Adipose tissue (tissue), 3 donors: ENCODE measurements around the gene SLX4IP. TPM values are rescaled to one million over a fixed set of nuclear protein-coding genes. Genes with fewer than 3 reads are reported as not detected.

Source experiments
- H3K27ac ChIP-seq: one replicate; pipeline ENCODE4 v1.5.1; 2013; ENCODE audit warnings: low read depth, low read length
- WGBS, 3 donors: extraction: QIAGEN DNeasy Blood & Tissue Kit; methylation state at CpG; one replicate each; pipeline ENCODE4 v1.1.7; 2013; 5-methylcytosine and 5-hydroxymethylcytosine counted together
- polyA plus RNA-seq, 3 donors: library from polyadenylated mRNA; stranded (reverse); fragments of 200-250 nt; gene quantifications; one replicate each; pipeline ENCODE4 v1.2.3, GENCODE V29; 2013
- donor health status: healthy with polysubstance abuse.
- donor health status: Bipolar disorder and iron deficiency.
- donor health status: healthy.

SLX4IP gene
- polyA plus RNA-seq, 3 donors: 0.62 to 1.6 (median 1.1) TPM

GRCh38 chr20:10454151-10454750 lies 19.1 kb downstream of the SLX4IP start:
- H3K27ac ChIP-seq: no peak overlapping the region

DNA sequence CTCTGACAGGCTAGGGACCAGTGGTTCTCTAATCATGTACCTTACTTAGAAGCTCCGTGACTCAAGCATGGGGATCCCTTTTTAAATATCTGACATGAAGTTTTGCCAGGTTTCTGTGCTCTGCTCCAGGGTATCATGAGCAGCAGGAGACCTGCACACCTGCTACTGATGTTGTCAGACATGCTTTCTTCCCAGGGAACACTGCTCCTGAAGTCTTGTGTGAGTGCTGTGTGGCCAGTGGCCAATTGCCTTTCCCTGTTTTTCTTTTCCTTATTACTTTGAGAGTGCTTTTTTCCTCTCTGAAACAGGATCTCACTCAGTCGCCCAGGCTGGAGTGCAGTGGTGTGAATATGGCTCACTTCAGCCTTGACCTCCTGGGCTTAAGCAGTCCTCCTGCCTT lies 26.4 kb downstream of the SLX4IP start:
- H3K27ac ChIP-seq: no peak overlapping the region
- 59 to 91% (median 89%) methylated on average over 2 of the region's 2 CpGs for WGBS, 3 donors

DNA sequence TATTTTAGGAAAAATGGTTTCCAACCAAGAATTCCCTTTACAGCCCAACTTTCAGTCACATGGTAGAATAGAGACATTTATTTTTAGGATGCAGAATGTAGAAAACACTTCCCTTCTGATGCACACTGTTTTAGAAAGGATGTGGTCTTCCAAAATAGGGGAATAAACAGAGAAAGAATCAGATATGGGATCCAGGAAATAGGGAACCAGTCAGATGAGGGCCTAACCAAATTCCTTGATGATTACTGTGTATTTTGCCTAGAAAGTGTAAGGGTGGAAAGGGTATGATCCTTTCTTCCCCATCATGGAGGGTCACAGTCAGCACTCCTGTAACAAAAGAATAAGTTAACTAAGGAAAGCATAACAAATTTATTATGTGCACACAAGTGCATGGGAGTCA lies 27.4 kb downstream of the SLX4IP start:
- no peak overlapping the region for H3K27ac ChIP-seq

- WGBS, 3 donors: 75 to 90% (median 84%) methylated on average over 2 of the region's 2 CpGs
Measured at GRCh38 chr20:10463622-10464021, 28.5 kb downstream of the SLX4IP start.

DNA sequence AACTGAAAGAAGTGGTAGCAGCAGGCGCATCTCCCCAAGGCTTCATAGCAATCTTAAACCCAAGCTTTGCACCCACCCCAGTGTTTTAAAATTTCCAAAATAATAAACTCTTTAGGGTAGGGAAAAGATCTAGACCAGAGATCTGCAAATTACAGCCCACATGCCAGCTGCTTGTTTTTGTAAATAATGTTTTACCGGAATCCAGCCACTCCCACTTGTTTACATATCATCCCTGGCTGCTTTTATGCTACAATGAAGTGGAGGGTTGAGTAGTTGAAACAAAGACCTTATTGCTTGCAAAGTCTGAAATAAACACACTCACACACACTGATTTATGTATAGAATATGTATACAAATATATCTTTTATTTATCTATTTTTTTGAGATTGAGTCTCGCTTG lies 30.0 kb downstream of the SLX4IP start:
- no peak overlapping the region for H3K27ac ChIP-seq
- 82 to 96% (median 96%) methylated on average over 3 of the region's 3 CpGs for WGBS, 3 donors

More at GRCh38 chr20:10463622-10464021, 28.5 kb downstream of the SLX4IP start:
- no peak overlapping the region for H3K27ac ChIP-seq

DNA sequence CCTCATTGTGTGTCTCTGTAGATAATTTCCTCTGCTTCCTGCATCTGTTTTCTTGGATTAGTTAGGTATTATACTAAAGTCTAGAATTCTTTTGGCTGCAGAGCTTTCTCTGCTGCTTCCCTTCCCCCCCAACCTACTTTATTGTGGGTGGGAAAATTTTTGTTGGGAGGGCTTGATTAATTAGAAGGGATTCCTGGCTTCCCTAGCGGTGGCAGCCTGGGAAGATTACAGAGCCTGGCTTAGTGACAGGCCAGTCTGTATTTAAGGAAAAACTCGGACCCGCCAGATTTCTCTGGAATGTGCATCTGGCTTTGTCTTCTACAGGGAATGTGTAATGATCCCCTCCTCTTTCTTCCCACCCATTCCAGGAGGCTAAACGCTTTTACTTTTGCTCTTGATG lies 31.2 kb downstream of the SLX4IP start:
- no peak overlapping the region for H3K27ac ChIP-seq
- 39 to 48% (median 43%) methylated on average over 4 of the region's 4 CpGs for WGBS, 3 donors

DNA sequence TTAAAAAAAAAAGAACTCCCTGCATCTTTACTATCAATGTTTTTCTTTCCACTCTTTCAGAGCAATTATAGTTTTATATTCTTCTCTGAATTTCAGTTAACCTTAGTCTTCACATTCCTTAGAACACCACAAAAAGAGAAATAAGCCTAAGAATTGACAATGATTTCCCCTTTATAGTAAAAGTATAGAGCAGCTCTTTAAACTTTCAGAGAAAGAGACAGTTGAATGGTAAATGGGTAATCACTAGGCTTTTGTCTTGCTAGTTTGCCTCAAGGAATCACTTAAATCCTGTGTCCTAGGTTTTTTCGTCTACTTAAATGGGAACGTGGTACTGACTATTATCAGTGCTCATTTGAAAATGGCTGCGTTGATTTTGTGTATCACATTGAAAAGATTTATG lies 31.8 kb downstream of the SLX4IP start:
- 55 to 77% (median 63%) methylated on average over 3 of the region's 3 CpGs for WGBS, 3 donors
- no peak overlapping the region for H3K27ac ChIP-seq

DNA sequence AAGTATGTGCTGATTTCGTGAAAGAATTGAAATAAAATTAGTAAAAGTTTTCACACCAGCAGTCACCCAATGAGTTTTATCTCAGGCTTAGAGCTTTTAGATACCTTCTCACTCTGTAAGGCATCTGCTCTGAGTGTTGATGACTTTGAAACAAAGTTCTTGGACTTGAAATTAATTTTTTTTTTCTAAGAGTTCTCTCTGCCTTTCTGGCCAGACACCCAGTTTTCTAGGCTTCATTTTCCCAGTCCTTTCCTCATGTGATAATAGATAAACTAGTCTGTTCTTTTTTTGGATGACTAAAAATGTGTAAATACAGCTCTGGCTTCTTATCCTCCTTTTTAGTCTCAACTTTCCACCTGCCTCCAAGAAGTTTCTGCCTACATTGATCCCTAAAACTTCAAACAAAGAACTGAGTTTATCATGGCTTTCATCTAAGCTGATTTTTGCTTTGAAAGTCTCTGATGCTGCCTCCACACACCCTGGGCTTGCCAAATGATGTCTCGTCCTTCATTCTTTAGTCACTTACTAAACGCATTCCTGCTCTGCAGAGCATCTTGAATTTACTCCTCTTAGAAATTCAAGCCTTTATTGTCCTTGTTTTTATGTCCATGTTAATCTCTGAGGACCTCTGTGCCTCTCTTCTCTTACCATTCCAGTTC lies 32.7 kb downstream of the SLX4IP start:
- no peak overlapping the region for H3K27ac ChIP-seq
- WGBS, 3 donors: 52 to 58% (median 55%) methylated on average over 3 of the region's 3 CpGs

DNA sequence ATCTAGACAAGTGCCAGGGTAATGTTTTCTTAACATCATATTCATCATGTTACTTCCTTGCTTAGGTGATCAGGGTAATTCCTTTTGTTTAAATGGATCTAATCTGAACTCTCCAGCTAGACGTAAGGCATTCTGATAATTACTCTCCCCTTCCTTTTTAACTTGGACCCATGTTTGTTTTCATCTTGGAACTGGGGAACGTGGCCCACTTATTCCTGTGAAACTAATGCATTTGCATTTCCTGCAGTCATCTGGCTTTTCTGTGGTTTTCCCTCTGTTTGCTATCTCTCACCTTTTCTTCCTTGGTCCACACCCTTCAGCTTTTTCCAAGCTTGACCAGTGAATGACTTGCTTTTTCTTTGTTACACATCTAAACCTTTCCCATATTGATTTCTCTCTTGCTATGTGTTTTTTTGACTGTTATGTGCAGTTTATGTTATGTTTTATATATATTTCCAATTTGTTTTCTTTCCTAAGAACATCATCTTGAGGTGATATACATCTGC lies 33.3 kb downstream of the SLX4IP start:
- H3K27ac ChIP-seq: no peak overlapping the region
- WGBS, 3 donors: 33 to 52% (median 41%) methylated on average over 2 of the region's 2 CpGs

GRCh38 chr20:10469056-10469455 lies 34.0 kb downstream of the SLX4IP start:
- no peak overlapping the region for H3K27ac ChIP-seq
- WGBS, 3 donors: 54 to 89% (median 54%) methylated on average over 2 of the region's 2 CpGs

DNA sequence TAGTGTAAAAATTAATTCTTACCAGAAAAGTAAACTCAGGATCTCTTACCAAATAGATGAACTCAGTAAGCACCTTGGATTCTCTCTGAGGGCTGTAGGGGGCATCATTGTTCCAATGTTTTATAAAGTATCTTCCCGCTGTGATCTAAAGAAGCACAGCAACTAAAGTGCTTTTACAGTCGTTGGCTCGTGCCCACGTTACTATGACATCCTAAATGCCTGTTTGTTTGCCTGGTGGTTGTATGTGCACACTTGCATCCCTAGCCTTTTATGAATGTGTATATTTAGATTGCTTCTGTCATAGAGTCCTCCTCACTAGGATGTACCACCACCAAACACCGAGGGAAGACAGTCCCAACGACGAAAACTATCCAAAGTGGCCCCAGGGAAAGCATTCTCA lies 34.5 kb downstream of the SLX4IP start:
- 24 to 42% (median 26%) methylated on average over 7 of the region's 7 CpGs for WGBS, 3 donors
- no peak overlapping the region for H3K27ac ChIP-seq

- WGBS, 3 donors: 80 to 92% (median 84%) methylated on average over 6 of the region's 6 CpGs
Measured at GRCh38 chr20:10470276-10470675, 35.2 kb downstream of the SLX4IP start.

DNA sequence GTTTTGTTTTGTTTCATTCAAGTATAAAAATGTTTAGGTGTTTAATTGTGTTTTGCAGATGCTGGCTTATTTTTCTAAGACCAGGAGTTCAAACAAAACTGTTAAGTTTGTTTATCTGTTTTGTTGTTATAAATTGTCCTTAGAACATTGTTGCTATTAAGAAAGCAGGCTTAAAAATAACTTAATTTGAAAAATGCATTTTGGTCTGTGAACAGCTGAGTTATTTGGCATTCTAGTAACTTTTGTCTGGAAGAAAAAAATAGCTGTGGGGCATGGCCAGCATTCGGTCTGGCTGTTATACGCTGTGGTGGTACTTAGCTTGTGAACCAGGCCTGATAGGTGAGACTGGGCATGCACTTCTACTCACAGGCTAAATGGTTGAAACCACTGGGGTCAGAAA lies 37.8 kb downstream of the SLX4IP start:
- H3K27ac ChIP-seq: no peak overlapping the region

More at GRCh38 chr20:10470276-10470675, 35.2 kb downstream of the SLX4IP start:
- H3K27ac ChIP-seq: no peak overlapping the region

GRCh38 chr20:10474606-10475184 lies 39.6 kb downstream of the SLX4IP start:
- no peak overlapping the region for H3K27ac ChIP-seq
- whole genome bisulfite sequencing, 3 donors: 39 to 80% (median 46%) methylated on average over 11 of the region's 11 CpGs

More for the DNA sequence above, 37.8 kb downstream of the SLX4IP start:
- 85 to 93% (median 92%) methylated on average over 2 of the region's 2 CpGs for WGBS, 3 donors

GRCh38 chr20:10475225-10475624 lies 40.1 kb downstream of the SLX4IP start:
- WGBS, 3 donors: 71 to 90% (median 82%) methylated on average over 2 of the region's 2 CpGs
- H3K27ac ChIP-seq: no peak overlapping the region

GRCh38 chr20:10476319-10476724 lies 41.2 kb downstream of the SLX4IP start:
- WGBS, 3 donors: 48 to 76% (median 57%) methylated on average over 3 of the region's 3 CpGs
- H3K27ac ChIP-seq: no peak overlapping the region

DNA sequence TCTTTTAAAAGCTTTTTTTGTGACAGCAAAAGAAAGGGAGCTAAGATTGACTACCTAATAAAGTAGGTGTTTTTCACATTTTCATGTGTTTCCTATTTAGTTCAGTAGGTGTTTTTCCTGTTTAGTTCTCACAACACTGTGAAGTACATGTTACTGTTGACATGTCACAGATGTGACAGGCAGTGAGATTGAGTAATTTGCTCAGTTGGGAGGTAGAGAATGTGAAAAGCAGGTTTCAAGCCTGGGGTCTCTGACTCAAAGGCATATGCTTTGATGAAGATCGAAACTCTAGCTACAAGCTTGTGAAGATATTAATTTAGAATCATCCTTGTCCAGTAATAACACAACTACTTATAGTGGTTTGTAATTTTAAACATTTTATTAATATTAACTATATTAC lies 43.1 kb downstream of the SLX4IP start:
- whole genome bisulfite sequencing, 3 donors: 97 to 100% (median 97%) methylated on average over 1 of the region's 1 CpG

DNA sequence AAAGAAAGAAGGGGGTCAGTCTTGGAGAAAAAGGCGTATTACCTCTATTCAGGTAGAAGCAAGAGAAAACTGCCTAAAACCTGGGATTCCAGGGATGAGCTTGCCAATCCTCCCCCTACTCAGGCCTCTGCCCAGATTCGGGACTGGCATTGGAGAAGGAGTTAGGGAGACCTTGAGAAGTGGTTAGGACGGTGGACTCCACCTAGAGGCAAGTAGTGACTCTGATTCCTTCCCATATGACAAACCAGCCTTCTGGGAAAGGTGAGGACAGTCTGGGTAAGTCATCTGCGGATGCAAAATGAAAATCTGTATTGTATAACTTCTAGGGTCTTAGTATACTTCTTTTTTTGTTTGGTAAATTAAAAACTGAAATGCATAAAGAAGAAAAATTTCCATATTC lies 43.8 kb downstream of the SLX4IP start:
- no peak overlapping the region for H3K27ac ChIP-seq
- WGBS, 3 donors: 73 to 91% (median 91%) methylated on average over 4 of the region's 4 CpGs

More for the DNA sequence above, 43.1 kb downstream of the SLX4IP start:
- no peak overlapping the region for H3K27ac ChIP-seq

- H3K27ac ChIP-seq: no peak overlapping the region
- 84 to 87% (median 87%) methylated on average over 5 of the region's 5 CpGs for WGBS, 3 donors
Measured at GRCh38 chr20:10481676-10482075, 46.6 kb downstream of the SLX4IP start.

GRCh38 chr20:10483691-10484090 lies 48.6 kb downstream of the SLX4IP start:
- no peak overlapping the region for H3K27ac ChIP-seq
- WGBS, 3 donors: 91 to 96% (median 93%) methylated on average over 2 of the region's 2 CpGs
